HG03442 (cell line): ENCODE data around the gene ADAMTSL3.

Experiments
- ATAC-seq: cut with Tn5 transposase; IDR thresholded peaks from one replicate; pipeline ENCODE4 v1.9.1; 2021; ENCODE audit warnings: mild to moderate bottlenecking, moderate library complexity; ENCODE audit not compliant: unreplicated experiment

ADAMTSL3 gene

GRCh38 chr15:83653639-83654378, at the start of gene ADAMTSL3:
Gene ADAMTSL3 (plus strand): TSS chr15:83654123. CDS start chr15:83655762, 1,639 bp downstream.
- no peak for ATAC-seq

- no peak for ATAC-seq
These were observed 49.4 kb upstream of the ADAMTSL3 start for GRCh38 chr15:83604549-83604948.

- ATAC-seq: no peak
These were observed 48.6 kb upstream of the ADAMTSL3 start for GRCh38 chr15:83605111-83605945.

- no peak for ATAC-seq
These were observed 43.8 kb upstream of the ADAMTSL3 start for GRCh38 chr15:83610132-83610531.

- no peak for ATAC-seq
These were observed 42.8 kb upstream of the ADAMTSL3 start for GRCh38 chr15:83610901-83611685.

- no peak for ATAC-seq
These were observed 41.7 kb upstream of the ADAMTSL3 start for GRCh38 chr15:83612226-83612625.

- ATAC-seq: no peak
These were observed 40.9 kb upstream of the ADAMTSL3 start for GRCh38 chr15:83612898-83613635.

GRCh38 chr15:83613714-83614113, 40.2 kb upstream of the ADAMTSL3 start:
- ATAC-seq: no peak

- no peak for ATAC-seq
These were observed 37.1 kb upstream of the ADAMTSL3 start for GRCh38 chr15:83616840-83617239.

- no peak for ATAC-seq
These were observed 27.6 kb upstream of the ADAMTSL3 start for GRCh38 chr15:83626171-83626802.

- no peak for ATAC-seq
These were observed 22.4 kb upstream of the ADAMTSL3 start for GRCh38 chr15:83631534-83631933.

- no peak for ATAC-seq
These were observed 10.7 kb upstream of the ADAMTSL3 start for GRCh38 chr15:83643201-83643600.

GRCh38 chr15:83644439-83644838, 9.5 kb upstream of the ADAMTSL3 start:
- no peak for ATAC-seq

- no peak for ATAC-seq
These were observed 3.1 kb upstream of the ADAMTSL3 start for GRCh38 chr15:83650831-83651230.

GRCh38 chr15:83651541-83651940, 2.4 kb upstream of the ADAMTSL3 start:
- no peak for ATAC-seq

GRCh38 chr15:83652626-83653204, 1.2 kb upstream of the ADAMTSL3 start:
- ATAC-seq: no peak

- no peak for ATAC-seq
These were observed 660 bp upstream of the ADAMTSL3 start for GRCh38 chr15:83653288-83653638.

GRCh38 chr15:83654379-83655236, 685 bp downstream of the ADAMTSL3 start:
- no peak for ATAC-seq

GRCh38 chr15:83655237-83655616, 1.3 kb downstream of the ADAMTSL3 start:
- no peak for ATAC-seq
